Choroid plexus epithelial cell (primary cell): ENCODE measurements around the gene SUMO4.

Experiments
- DNase-seq: peaks from one replicate; pipeline ENCODE4 v3.0.0-alpha.2; 2010; ENCODE audit warnings: low read depth
- H3K4me3 ChIP-seq: 2 replicates; pipeline ENCODE4 v1.5.1; 2011; ENCODE audit warnings: low read depth, mild to moderate bottlenecking, control low read depth, low read length, moderate library complexity
- TF ChIP-seq, protein P1 (sequence below): conservative IDR thresholded peaks from 2 replicates; pipeline ENCODE4 v1.5.1; 2011; ENCODE audit warnings: low read depth, mild to moderate bottlenecking, control low read depth, inconsistent platforms, low read length, moderate library complexity

The SUMO4 gene

GRCh38 chr6:149400050-149400449, at the start of gene SUMO4:
TSS of gene SUMO4 (plus strand) at chr6:149400262. CDS start at chr6:149400392, 130 bp downstream.
- DNase-seq, result no peak
- TF ChIP-seq, protein P1, sequence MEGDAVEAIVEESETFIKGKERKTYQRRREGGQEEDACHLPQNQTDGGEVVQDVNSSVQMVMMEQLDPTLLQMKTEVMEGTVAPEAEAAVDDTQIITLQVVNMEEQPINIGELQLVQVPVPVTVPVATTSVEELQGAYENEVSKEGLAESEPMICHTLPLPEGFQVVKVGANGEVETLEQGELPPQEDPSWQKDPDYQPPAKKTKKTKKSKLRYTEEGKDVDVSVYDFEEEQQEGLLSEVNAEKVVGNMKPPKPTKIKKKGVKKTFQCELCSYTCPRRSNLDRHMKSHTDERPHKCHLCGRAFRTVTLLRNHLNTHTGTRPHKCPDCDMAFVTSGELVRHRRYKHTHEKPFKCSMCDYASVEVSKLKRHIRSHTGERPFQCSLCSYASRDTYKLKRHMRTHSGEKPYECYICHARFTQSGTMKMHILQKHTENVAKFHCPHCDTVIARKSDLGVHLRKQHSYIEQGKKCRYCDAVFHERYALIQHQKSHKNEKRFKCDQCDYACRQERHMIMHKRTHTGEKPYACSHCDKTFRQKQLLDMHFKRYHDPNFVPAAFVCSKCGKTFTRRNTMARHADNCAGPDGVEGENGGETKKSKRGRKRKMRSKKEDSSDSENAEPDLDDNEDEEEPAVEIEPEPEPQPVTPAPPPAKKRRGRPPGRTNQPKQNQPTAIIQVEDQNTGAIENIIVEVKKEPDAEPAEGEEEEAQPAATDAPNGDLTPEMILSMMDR, result no peak
- H3K4me3 ChIP-seq, result no peak within 1 kb of the TSS

- H3K4me3 ChIP-seq, result no peak overlapping the region
- TF ChIP-seq, protein P1, result no peak
- DNase-seq, result no peak
These were observed 46.1 kb upstream of the SUMO4 start for GRCh38 chr6:149354009-149354408.

DNA sequence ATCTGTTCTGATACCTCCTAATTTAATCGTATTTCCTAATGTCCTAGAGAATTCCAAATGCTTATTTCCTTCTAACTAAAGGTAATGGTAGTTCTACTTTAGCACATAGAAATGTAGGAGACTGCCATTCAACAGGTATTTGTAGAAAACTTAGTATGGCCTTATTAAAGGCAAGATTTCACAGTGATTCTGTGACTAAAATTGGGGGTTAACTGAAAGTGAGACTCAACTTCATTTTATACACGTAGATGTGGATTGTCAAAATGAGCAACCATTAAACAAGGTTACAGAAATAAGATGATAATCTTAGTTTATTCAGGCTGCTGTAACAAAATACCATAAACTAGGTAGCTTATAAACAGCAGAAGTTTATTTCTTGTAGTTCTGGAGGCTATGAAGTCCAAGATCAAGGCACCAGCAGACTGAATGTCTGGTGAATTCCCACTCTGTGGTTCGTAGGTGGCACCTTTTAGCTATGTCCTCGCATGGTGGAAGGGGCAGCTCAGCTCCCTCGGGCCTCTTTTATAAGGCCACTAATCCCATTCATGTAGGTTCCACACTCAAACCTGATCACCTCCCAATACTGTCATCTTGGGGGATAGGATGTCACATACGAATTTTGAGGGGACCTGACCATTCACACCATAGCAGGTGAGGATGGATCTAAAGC, 43.8 kb upstream of the SUMO4 start:
- H3K4me3 ChIP-seq, result no peak overlapping the region
- TF ChIP-seq, protein P1, result no peak
- no peak for DNase-seq

GRCh38 chr6:149357726-149358538, 42.1 kb upstream of the SUMO4 start:
- no peak overlapping the region for H3K4me3 ChIP-seq
- TF ChIP-seq, protein P1, result no peak
- no peak for DNase-seq

DNA sequence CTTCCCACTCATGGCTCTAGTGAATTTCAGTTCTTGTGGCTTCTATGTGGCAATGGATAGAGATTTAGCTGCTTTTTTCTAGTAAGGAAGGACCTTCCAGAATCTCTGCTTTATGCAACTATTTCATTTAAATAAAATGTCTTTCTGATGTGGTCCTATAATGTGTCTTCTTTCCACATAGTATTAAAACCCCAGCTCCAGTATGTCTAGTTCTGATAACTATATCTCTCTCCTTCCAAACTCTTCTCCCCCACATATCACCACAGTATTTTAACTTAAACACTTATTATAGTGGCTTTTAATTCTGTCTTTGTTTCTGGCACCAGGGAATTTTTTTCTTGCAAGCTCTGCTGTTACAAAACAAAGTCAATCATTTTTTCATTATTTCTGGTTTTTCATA, 40.6 kb upstream of the SUMO4 start:
- no peak overlapping the region for H3K4me3 ChIP-seq
- DNase-seq, result no peak
- TF ChIP-seq, protein P1, result no peak

- TF ChIP-seq, protein P1, result no peak
- H3K4me3 ChIP-seq, result no peak overlapping the region
- no peak for DNase-seq
These were observed 39.5 kb upstream of the SUMO4 start for GRCh38 chr6:149360536-149360935.
